Neuron (in vitro differentiated cells): ENCODE measurements around the gene GSK3A.

Source experiments
- H2AFZ ChIP-seq: one replicate; pipeline ENCODE4 v1.6.1; 2013; ENCODE audit warnings: low read depth, mild to moderate bottlenecking, inconsistent platforms, low read length, moderate library complexity
- H3K27me3 ChIP-seq: one replicate; pipeline ENCODE4 v1.6.1; 2013; ENCODE audit warnings: low read length; ENCODE audit not compliant: insufficient read depth
- H3K36me3 ChIP-seq: one replicate; pipeline ENCODE4 v1.6.1; 2013; ENCODE audit warnings: low read length; ENCODE audit not compliant: insufficient read depth
- H3K4me1 ChIP-seq: one replicate; pipeline ENCODE4 v1.6.1; 2013; ENCODE audit warnings: low read length; ENCODE audit not compliant: insufficient read depth
- H3K4me3 ChIP-seq: 2 replicates; pipeline ENCODE4 v1.5.1; 2013; ENCODE audit warnings: mild to moderate bottlenecking, low read length, moderate library complexity
- H3K9me3 ChIP-seq: one replicate; pipeline ENCODE4 v1.6.1; 2013; ENCODE audit warnings: low read length

The GSK3A gene

GRCh38 chr19:42277821-42278451 lies 35.5 kb upstream of the GSK3A start:
- Histone ChIP-seq H3K4me1 (peaks cover 29% of the 10 kb centered on the region), H2AFZ (no peak overlapping the region), H3K4me3 (no peak overlapping the region), H3K27me3 (no peaks in the 10 kb centered on the region), H3K9me3 (no peaks in the 10 kb centered on the region), H3K36me3 (peaks cover 24% of the 10 kb centered on the region)

- Histone ChIP-seq H3K9me3 (no peaks in the 10 kb centered on the region), H3K36me3 (peaks cover 26% of the 10 kb centered on the region), H3K4me3 (no peak overlapping the region), H3K27me3 (no peaks in the 10 kb centered on the region), H3K4me1 (peaks cover 18% of the 10 kb centered on the region), H2AFZ (no peak overlapping the region)
Measured at GRCh38 chr19:42276821-42277220, 34.4 kb upstream of the GSK3A start.

GRCh38 chr19:42276284-42276683 lies 33.9 kb upstream of the GSK3A start:
- peaks cover 13% of the 10 kb centered on the region for H3K4me1 ChIP-seq
- peaks cover 26% of the 10 kb centered on the region for H3K36me3 ChIP-seq
- no peak overlapping the region for H2AFZ ChIP-seq
- H3K27me3 ChIP-seq = no peaks in the 10 kb centered on the region
- H3K9me3 ChIP-seq = no peaks in the 10 kb centered on the region
- H3K4me3 ChIP-seq = no peak overlapping the region

- H3K4me3 ChIP-seq = no peak overlapping the region
Measured at GRCh38 chr19:42275517-42275916, 33.1 kb upstream of the GSK3A start.

GRCh38 chr19:42275103-42275502 lies 32.7 kb upstream of the GSK3A start:
- Histone ChIP-seq H3K9me3 (no peaks in the 10 kb centered on the region), H3K27me3 (no peaks in the 10 kb centered on the region), H3K4me1 (peaks cover 21% of the 10 kb centered on the region), H3K36me3 (peaks cover 26% of the 10 kb centered on the region), H3K4me3 (no peak overlapping the region), H2AFZ (no peak overlapping the region)

More at GRCh38 chr19:42275517-42275916, 33.1 kb upstream of the GSK3A start:
- no peaks in the 10 kb centered on the region for H3K9me3 ChIP-seq
- H3K4me1 ChIP-seq = peaks cover 17% of the 10 kb centered on the region
- H3K36me3 ChIP-seq = peaks cover 26% of the 10 kb centered on the region
- no peak overlapping the region for H2AFZ ChIP-seq
- H3K27me3 ChIP-seq = no peaks in the 10 kb centered on the region

- no peak overlapping the region for H2AFZ ChIP-seq
- H3K27me3 ChIP-seq = no peaks in the 10 kb centered on the region
- no peaks in the 10 kb centered on the region for H3K9me3 ChIP-seq
- no peak overlapping the region for H3K4me3 ChIP-seq
- H3K36me3 ChIP-seq = peaks cover 26% of the 10 kb centered on the region
- peaks cover 24% of the 10 kb centered on the region for H3K4me1 ChIP-seq
Measured at GRCh38 chr19:42274065-42274682, 31.8 kb upstream of the GSK3A start.

GRCh38 chr19:42273407-42274064 lies 31.1 kb upstream of the GSK3A start:
- Histone ChIP-seq H2AFZ (no peak overlapping the region), H3K9me3 (no peaks in the 10 kb centered on the region), H3K36me3 (peaks cover 26% of the 10 kb centered on the region)

GRCh38 chr19:42272989-42273406 lies 30.6 kb upstream of the GSK3A start:
- Histone ChIP-seq H3K27me3 (no peaks in the 10 kb centered on the region), H3K4me1 (peaks cover 18% of the 10 kb centered on the region), H3K4me3 (no peak overlapping the region), H3K36me3 (peaks cover 26% of the 10 kb centered on the region), H2AFZ (no peak overlapping the region), H3K9me3 (no peaks in the 10 kb centered on the region)

More at GRCh38 chr19:42273407-42274064, 31.1 kb upstream of the GSK3A start:
- Histone ChIP-seq H3K4me3 (no peak overlapping the region), H3K27me3 (no peaks in the 10 kb centered on the region), H3K4me1 (peaks cover 18% of the 10 kb centered on the region)

GRCh38 chr19:42272535-42272897 lies 30.1 kb upstream of the GSK3A start:
- Histone ChIP-seq H3K4me1 (peaks cover 23% of the 10 kb centered on the region), H2AFZ (no peak overlapping the region), H3K4me3 (no peak overlapping the region), H3K27me3 (no peaks in the 10 kb centered on the region), H3K9me3 (no peaks in the 10 kb centered on the region), H3K36me3 (peaks cover 26% of the 10 kb centered on the region)

GRCh38 chr19:42271861-42272534 lies 29.6 kb upstream of the GSK3A start:
- Histone ChIP-seq H3K27me3 (no peaks in the 10 kb centered on the region), H2AFZ (no peak overlapping the region), H3K4me3 (no peak overlapping the region), H3K4me1 (peaks cover 23% of the 10 kb centered on the region), H3K9me3 (no peaks in the 10 kb centered on the region), H3K36me3 (peaks cover 26% of the 10 kb centered on the region)

GRCh38 chr19:42271045-42271419 lies 28.6 kb upstream of the GSK3A start:
- Histone ChIP-seq H3K36me3 (peaks cover 26% of the 10 kb centered on the region), H3K9me3 (no peaks in the 10 kb centered on the region), H3K4me3 (no peak overlapping the region), H3K4me1 (peaks cover 23% of the 10 kb centered on the region), H3K27me3 (no peaks in the 10 kb centered on the region), H2AFZ (no peak overlapping the region)

- peak overlapping the region; percentile 69 for H3K4me3 ChIP-seq
- H3K4me1 ChIP-seq = peaks cover 23% of the 10 kb centered on the region
- H3K27me3 ChIP-seq = no peaks in the 10 kb centered on the region
- H3K36me3 ChIP-seq = peaks cover 26% of the 10 kb centered on the region
- no peak overlapping the region for H2AFZ ChIP-seq
- H3K9me3 ChIP-seq = no peaks in the 10 kb centered on the region
Measured at GRCh38 chr19:42270346-42271044, 28.1 kb upstream of the GSK3A start.
